Thyroid gland (tissue), 4 donors: ENCODE data around the gene NDUFAF4.

ENCODE experiments used
- POLR2A ChIP-seq, 2 donors: fragments of 450-650 bp; IDR thresholded peaks; one replicate each; pipeline ENCODE4 v1.6.1; 2017; ENCODE audit warnings: antibody characterized with exemption in 2 of 2, mild to moderate bottlenecking in 2 of 2, moderate library complexity in 1 of 2
- TF ChIP-seq, protein P1 (sequence below), 6 experiments: fragments of 200-600 bp in 3 of 6; fragments of 450-650 bp in 3 of 6; sonication (generic) in 3 of 6; IDR thresholded peaks; one replicate each; pipeline ENCODE4 v1.5.1; 2016 to 2019; ENCODE audit warnings: antibody characterized with exemption in 6 of 6, mild to moderate bottlenecking in 2 of 6, inconsistent platforms in 1 of 6, moderate library complexity in 1 of 6

- TF ChIP-seq, protein P1, sequence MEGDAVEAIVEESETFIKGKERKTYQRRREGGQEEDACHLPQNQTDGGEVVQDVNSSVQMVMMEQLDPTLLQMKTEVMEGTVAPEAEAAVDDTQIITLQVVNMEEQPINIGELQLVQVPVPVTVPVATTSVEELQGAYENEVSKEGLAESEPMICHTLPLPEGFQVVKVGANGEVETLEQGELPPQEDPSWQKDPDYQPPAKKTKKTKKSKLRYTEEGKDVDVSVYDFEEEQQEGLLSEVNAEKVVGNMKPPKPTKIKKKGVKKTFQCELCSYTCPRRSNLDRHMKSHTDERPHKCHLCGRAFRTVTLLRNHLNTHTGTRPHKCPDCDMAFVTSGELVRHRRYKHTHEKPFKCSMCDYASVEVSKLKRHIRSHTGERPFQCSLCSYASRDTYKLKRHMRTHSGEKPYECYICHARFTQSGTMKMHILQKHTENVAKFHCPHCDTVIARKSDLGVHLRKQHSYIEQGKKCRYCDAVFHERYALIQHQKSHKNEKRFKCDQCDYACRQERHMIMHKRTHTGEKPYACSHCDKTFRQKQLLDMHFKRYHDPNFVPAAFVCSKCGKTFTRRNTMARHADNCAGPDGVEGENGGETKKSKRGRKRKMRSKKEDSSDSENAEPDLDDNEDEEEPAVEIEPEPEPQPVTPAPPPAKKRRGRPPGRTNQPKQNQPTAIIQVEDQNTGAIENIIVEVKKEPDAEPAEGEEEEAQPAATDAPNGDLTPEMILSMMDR (IDR thresholded peaks at IDR 0.05), result no peak
- no peak for TF ChIP-seq POLR2A (IDR thresholded peaks at IDR 0.05)
Observed at GRCh38 chr6:96917098-96917497, 19.4 kb upstream of the NDUFAF4 start.
